HepG2 (cell line): ENCODE results near the gene ZNF276. TPM values are rescaled to one million over a fixed set of nuclear protein-coding genes. Genes with fewer than 3 reads are reported as not detected.

Experiments
- ATAC-seq: fragments of 200-7000 bp; cut with Tn5 transposase; 3 replicates; pipeline ENCODE4 v1.9.1; 2020; ENCODE audit warnings: mild to moderate bottlenecking, moderate library complexity
- BruUV-seq: library from RNA; stranded (reverse); fragments of 400-500 nt; replicated peaks from 2 replicates; lab custom pipeline; 2021; lab: Mats Ljungman, UMichigan
- CTCF ChIA-PET: fragments of 300-600 bp; formaldehyde crosslinking; extraction: SDS; loops from one replicate; lab custom pipeline; 2021; ENCODE audit warnings: low total read pairs, inconsistent platforms, low intra/inter-chr PET ratio; lab: Yijun Ruan, JAX
- POLR2A ChIA-PET: fragments of 350-600 bp; sonication (Branson Sonifier 250); formaldehyde crosslinking; loops from one replicate; lab custom pipeline; 2020; ENCODE audit warnings: antibody characterized with exemption, inconsistent platforms; lab: Yijun Ruan, JAX
- DNase-seq: peaks from one replicate; pipeline ENCODE4 v3.0.0-alpha.2; 2015; ENCODE audit warnings: low spot score
- FAIRE-seq: peaks from 3 replicates; lab custom pipeline; 2011; peaks lifted over from hg19 to GRCh38; lab: Jason Lieb, UNC
- H2AFZ ChIP-seq: one replicate; pipeline ENCODE4 v1.6.1; 2011; ENCODE audit warnings: low read length, inconsistent platforms
- H3K27ac ChIP-seq: fragments of 300-600 bp; 3 replicates; pipeline ENCODE4 v1.8.0; 2011; ENCODE audit warnings: mixed run types, mild to moderate bottlenecking, mixed read lengths, low read length, inconsistent platforms; ENCODE audit not compliant: insufficient read depth; ENCODE audit errors: extremely low read length
- H3K27me3 ChIP-seq, 2 experiments: fragments of 200-600 bp in 1 of 2; 2 replicates in 1 of 2; 3 replicates in 1 of 2; pipeline versions ENCODE4 v1.6.0 to v1.8.0; 2011; ENCODE audit warnings: low read length in 2 of 2, mild to moderate bottlenecking in 2 of 2, moderate library complexity in 2 of 2, inconsistent platforms in 1 of 2; ENCODE audit not compliant: insufficient read depth in 2 of 2, control insufficient read depth in 1 of 2
- H3K36me3 ChIP-seq, 2 experiments: fragments of 200-600 bp in 1 of 2; replicated peaks in 1 of 2; 2 replicates in 1 of 2; 3 replicates in 1 of 2; pipeline versions ENCODE4 v1.5.1 to v1.8.0; 2011; ENCODE audit warnings: low read length in 2 of 2, inconsistent platforms in 1 of 2; ENCODE audit not compliant: insufficient read depth in 2 of 2, control insufficient read depth in 1 of 2
- H3K4me1 ChIP-seq: 2 replicates; pipeline ENCODE4 v1.5.1; 2012; ENCODE audit warnings: low read length, inconsistent platforms; ENCODE audit not compliant: insufficient read depth
- H3K4me2 ChIP-seq: 2 replicates; pipeline ENCODE4 v1.6.0; 2011; ENCODE audit warnings: low read depth, low read length, inconsistent platforms
- H3K4me3 ChIP-seq, 3 experiments: fragments of 200-600 bp in 1 of 3; sonication (generic), shearing (Covaris generic) in 1 of 3; replicated peaks in 1 of 3; 2 replicates each; pipeline ENCODE4 v1.5.1; 2011 to 2016; ENCODE audit warnings: low read length in 3 of 3, inconsistent platforms in 2 of 3, low read depth in 2 of 3, mild to moderate bottlenecking in 2 of 3, control low read depth in 1 of 3, mixed read lengths in 1 of 3; ENCODE audit not compliant: insufficient read depth in 1 of 3
- H3K79me2 ChIP-seq: one replicate; pipeline ENCODE4 v1.6.1; 2011; ENCODE audit warnings: low read length, inconsistent platforms; ENCODE audit not compliant: insufficient read depth
- H3K9ac ChIP-seq: 2 replicates; pipeline ENCODE4 v1.6.0; 2011; ENCODE audit warnings: mild to moderate bottlenecking, low read depth, low read length, inconsistent platforms; ENCODE audit not compliant: insufficient read depth
- H3K9me3 ChIP-seq: 2 replicates; pipeline ENCODE4 v1.5.1; 2012; ENCODE audit warnings: mild to moderate bottlenecking, low read length
- H4K20me1 ChIP-seq: 2 replicates; pipeline ENCODE4 v1.6.0; 2011; ENCODE audit warnings: inconsistent platforms, mild to moderate bottlenecking, low read length, moderate library complexity; ENCODE audit not compliant: insufficient read depth
- AGO1 ChIP-seq: fragments of 200-400 bp; formaldehyde crosslinking; IDR thresholded peaks from 2 replicates; pipeline ENCODE4 v1.6.1; 2017; ENCODE audit warnings: mild to moderate bottlenecking, low read depth, low read length, moderate library complexity; ENCODE audit not compliant: poor library complexity, severe bottlenecking
- AGO2 ChIP-seq: fragments of 200-400 bp; formaldehyde crosslinking; optimal IDR thresholded peaks from 2 replicates; pipeline ENCODE3; 2017; ENCODE audit warnings: mild to moderate bottlenecking, low read depth, low read length, moderate library complexity
- CSRNP2 ChIP-seq: sonication (generic); formaldehyde crosslinking; conservative IDR thresholded peaks from 2 replicates; pipeline ENCODE4 v1.8.0; 2022; ENCODE audit warnings: low read depth, missing genetic modification reagents
- HNRNPL ChIP-seq: fragments of 200-400 bp; formaldehyde crosslinking; IDR thresholded peaks from 2 replicates; pipeline ENCODE4 v1.6.1; 2017; ENCODE audit warnings: mild to moderate bottlenecking, low read depth, low read length
- MAFK ChIP-seq, 2 experiments: IDR thresholded peaks in 1 of 2; conservative IDR thresholded peaks in 1 of 2; 2 replicates each; pipeline ENCODE4 v1.6.1; 2011; ENCODE audit warnings: improper control_type of control experiment in 2 of 2, low read length in 2 of 2
- PITX1 ChIP-seq: sonication (generic); formaldehyde crosslinking; IDR thresholded peaks from 2 replicates; pipeline ENCODE4 v1.5.1; 2020; ENCODE audit warnings: mild to moderate bottlenecking, missing genetic modification reagents
- POLR2AphosphoS5 ChIP-seq: IDR thresholded peaks from 2 replicates; pipeline ENCODE4 v1.6.1; 2012; ENCODE audit warnings: low read depth, low read length
- RBFOX2 ChIP-seq: fragments of 200-400 bp; formaldehyde crosslinking; IDR thresholded peaks from 2 replicates; pipeline ENCODE4 v1.6.1; 2017; ENCODE audit warnings: low read depth, mild to moderate bottlenecking, low read length
- SMARCE1 ChIP-seq: fragments of 450-650 bp; IDR thresholded peaks from 2 replicates; pipeline ENCODE4 v1.6.1; 2017; ENCODE audit warnings: borderline replicate concordance
- TRAFD1 ChIP-seq: sonication (generic); formaldehyde crosslinking; IDR thresholded peaks from 2 replicates; pipeline ENCODE4 v1.5.1; 2020; ENCODE audit warnings: missing genetic modification reagents, mild to moderate bottlenecking, borderline replicate concordance
- ZFP41 ChIP-seq: sonication (generic); formaldehyde crosslinking; IDR thresholded peaks from 2 replicates; pipeline ENCODE4 v1.4.0; 2020; ENCODE audit warnings: mild to moderate bottlenecking, missing genetic modification reagents, borderline replicate concordance
- ZFP91 ChIP-seq: sonication (generic); formaldehyde crosslinking; IDR thresholded peaks from 2 replicates; pipeline ENCODE4 v1.9.0; 2022; ENCODE audit warnings: missing genetic modification reagents, mild to moderate bottlenecking, borderline replicate concordance
- ZMYM2 ChIP-seq: sonication (generic); formaldehyde crosslinking; IDR thresholded peaks from 2 replicates; pipeline ENCODE4 v1.8.0; 2022; ENCODE audit warnings: mild to moderate bottlenecking, missing genetic modification reagents
- ZNF512B ChIP-seq: sonication (generic); formaldehyde crosslinking; IDR thresholded peaks from 2 replicates; pipeline ENCODE4 v1.5.1; 2020; ENCODE audit warnings: missing genetic modification reagents, mild to moderate bottlenecking, borderline replicate concordance
- WGBS: methylation state at CpG from one replicate; pipeline ENCODE4 v1.1.6; 2017; ENCODE audit warnings: low lambda C conversion rate; 5-methylcytosine and 5-hydroxymethylcytosine counted together
- in situ Hi-C: cut with HindIII; loops from 2 replicates; pipeline ENCODE4 v1.10.0; 2017; ENCODE audit warnings: low pct_unique_long_range_greater_than_20kb; ENCODE audit not compliant: extremely low pct_ligation_motif_present
- intact Hi-C: fragments of 100-400 bp; cut with micrococcal nuclease; formaldehyde crosslinking; loops from one replicate; pipeline ENCODE4 v1.10.0; 2022; ENCODE audit not compliant: unreplicated experiment
- polyA plus RNA-seq, 8 experiments: library from polyadenylated mRNA; depleted of rRNA in 3 of 8; stranded (reverse) in 7 of 8; unstranded in 1 of 8; fragments of >200 nt; fragmentation: Illumina TruSeq in 4 of 8; extraction: Trizol in 4 of 8; gene quantifications; 2 replicates each; pipeline versions ENCODE4 v1.2.1 to v1.2.3, GENCODE V29; 2011 to 2016; ENCODE audit warnings: low read depth in 4 of 8, missing spikeins in 1 of 8, mixed read lengths in 1 of 8; ENCODE audit not compliant: insufficient read depth in 1 of 8
- total RNA-seq, 5 experiments: library from RNA; depleted of rRNA; stranded (reverse); fragments of >200 nt; fragmentation: Illumina TruSeq; extraction: Trizol; gene quantifications; 2 replicates each; pipeline ENCODE4 v1.2.3, GENCODE V29; 2016; ENCODE audit warnings: low read depth in 1 of 5

Gene ZNF276
- total and polyA plus RNA-seq, 2 of the 13 experiments (the other 11 are each of a cell fraction or from before 2014, with no cell fraction given) = 17.7 to 18.0 TPM

GRCh38 chr16:89732142-89732917 lies 11.0 kb downstream of the ZNF276 start (continued):
- TF ChIP-seq CSRNP2 (CRISPR knock-in tag) = 0 out of 2 replicates have a peak, but pooled peaks have one; percentile 15
- peak; percentile 27 for TF ChIP-seq AGO1
- no peak for TF ChIP-seq ZMYM2
- peak; percentile 23; the same call in 1 of the 2 replicates for TF ChIP-seq POLR2AphosphoS5
- TF ChIP-seq AGO2 = peak; percentile 97
- TF ChIP-seq MAFK (conservative IDR thresholded peaks at IDR 0.05 in 1 of 2, IDR thresholded peaks at IDR 0.05 in 1 of 2; ENCODE audit: low read length in 2 of 2) = no peak

- WGBS = 97% methylated on average over 9 of the region's 9 CpGs
- no TSS peak for BruUV-seq
- no peaks in the 10 kb centered on the region for H3K79me2 ChIP-seq
- no peak overlapping the region for H3K27ac ChIP-seq
- TF ChIP-seq ZNF512B (CRISPR knock-in tag) (0 out of 2 replicates have a peak, but pooled peaks have one; percentile 57), RBFOX2 (peak; percentile 30), AGO2 (peak; percentile 86), ZFP41 (CRISPR knock-in tag) (no peak), TRAFD1 (CRISPR knock-in tag) (no peak), SMARCE1 (no peak), HNRNPL (0 out of 2 replicates have a peak, but pooled peaks have one; percentile 43), PITX1 (CRISPR knock-in tag) (0 out of 2 replicates have a peak, but pooled peaks have one; percentile 17), ZFP91 (CRISPR knock-in tag) (peak; percentile 20; the same call in 1 of the 2 replicates)
- in situ Hi-C loops = no loop called here
- H3K9ac ChIP-seq = no peak overlapping the region
- H2AFZ ChIP-seq = no peak overlapping the region
- no peaks in the 10 kb centered on the region for H4K20me1 ChIP-seq
- intact Hi-C loops = no loop called here
- FAIRE-seq (no peak), DNase-seq (no peak), ATAC-seq (no peak)
- no peaks in the 10 kb centered on the region for H3K9me3 ChIP-seq
- H3K4me2 ChIP-seq = no peak overlapping the region
- peaks cover 21% of the 10 kb centered on the region for H3K4me1 ChIP-seq
- no peak overlapping the region for H3K4me3 ChIP-seq
- POLR2A ChIA-PET = no interaction called here
- H3K27me3 ChIP-seq = no peaks in the 10 kb centered on the region
- peaks cover 37 to 71% of the 10 kb centered on the region in 2 experiments for H3K36me3 ChIP-seq
- CTCF ChIA-PET = no interaction called here
Observed at GRCh38 chr16:89732918-89733242, 11.5 kb downstream of the ZNF276 start.
